Esophagus squamous epithelium (tissue), 4 donors: ENCODE results near the gene ARIH2.

ENCODE experiments used
- POLR2A ChIP-seq, 4 donors: fragments of 450-650 bp; IDR thresholded peaks; one replicate each; pipeline ENCODE4 v1.6.1; 2017; ENCODE audit warnings: antibody characterized with exemption in 4 of 4, mild to moderate bottlenecking in 4 of 4, moderate library complexity in 3 of 4
- TF ChIP-seq, protein P1 (sequence below), 6 experiments: fragments of 450-650 bp in 4 of 6; fragments of 200-600 bp in 2 of 6; sonication (generic) in 2 of 6; IDR thresholded peaks; one replicate each; pipeline ENCODE4 v1.5.1; 2016 to 2019; ENCODE audit warnings: antibody characterized with exemption in 6 of 6, mild to moderate bottlenecking in 4 of 6, moderate library complexity in 4 of 6

DNA sequence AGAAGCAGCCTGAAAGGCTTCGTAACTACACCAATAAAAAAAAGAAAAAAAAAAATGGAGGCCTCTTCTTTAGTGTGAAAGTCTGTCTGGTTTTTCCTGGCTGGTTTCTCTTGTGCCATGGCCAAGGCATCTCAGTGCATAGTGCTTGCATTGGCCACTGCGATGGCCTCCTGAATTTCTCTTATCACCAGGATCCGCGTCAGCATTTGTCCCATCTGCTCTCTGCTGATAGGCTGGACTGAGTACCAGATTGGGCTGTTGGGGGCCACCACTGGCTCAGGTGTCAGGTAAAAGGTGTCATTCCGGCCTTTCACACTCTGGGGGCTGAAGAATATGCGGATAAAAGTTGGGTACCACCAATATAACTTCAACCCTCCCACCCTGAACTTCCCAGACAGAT, 111.7 kb downstream of the ARIH2 start:
- TF ChIP-seq, protein P1, sequence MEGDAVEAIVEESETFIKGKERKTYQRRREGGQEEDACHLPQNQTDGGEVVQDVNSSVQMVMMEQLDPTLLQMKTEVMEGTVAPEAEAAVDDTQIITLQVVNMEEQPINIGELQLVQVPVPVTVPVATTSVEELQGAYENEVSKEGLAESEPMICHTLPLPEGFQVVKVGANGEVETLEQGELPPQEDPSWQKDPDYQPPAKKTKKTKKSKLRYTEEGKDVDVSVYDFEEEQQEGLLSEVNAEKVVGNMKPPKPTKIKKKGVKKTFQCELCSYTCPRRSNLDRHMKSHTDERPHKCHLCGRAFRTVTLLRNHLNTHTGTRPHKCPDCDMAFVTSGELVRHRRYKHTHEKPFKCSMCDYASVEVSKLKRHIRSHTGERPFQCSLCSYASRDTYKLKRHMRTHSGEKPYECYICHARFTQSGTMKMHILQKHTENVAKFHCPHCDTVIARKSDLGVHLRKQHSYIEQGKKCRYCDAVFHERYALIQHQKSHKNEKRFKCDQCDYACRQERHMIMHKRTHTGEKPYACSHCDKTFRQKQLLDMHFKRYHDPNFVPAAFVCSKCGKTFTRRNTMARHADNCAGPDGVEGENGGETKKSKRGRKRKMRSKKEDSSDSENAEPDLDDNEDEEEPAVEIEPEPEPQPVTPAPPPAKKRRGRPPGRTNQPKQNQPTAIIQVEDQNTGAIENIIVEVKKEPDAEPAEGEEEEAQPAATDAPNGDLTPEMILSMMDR (IDR thresholded peaks at IDR 0.05) = no peak
- TF ChIP-seq POLR2A (IDR thresholded peaks at IDR 0.05) = no peak
